ENCODE results near the gene SPCS1.

Gene SPCS1

GRCh38 chr3:52679199-52679538 is 26.7 kb upstream of the SPCS1 start:
- TF ChIP-seq ZNF184 (tag by site-specific recombination; IDR thresholded peaks at IDR 0.05): no peak
- TF ChIP-seq ZNF146 (tag by site-specific recombination; IDR thresholded peaks at IDR 0.05): no peak
- TF ChIP-seq ZNF549 (tag by site-specific recombination; IDR thresholded peaks at IDR 0.05): no peak
- TF ChIP-seq ZNF645 (tag by site-specific recombination; IDR thresholded peaks at IDR 0.05): no peak
- Histone ChIP-seq H3K4me1 (ENCODE audit: control insufficient read depth, insufficient read depth, low read length) (peaks cover 2% of the 10 kb centered on the region; the same call in 1 of the 2 replicates), H3K36me3 (ENCODE audit: control insufficient read depth in 2 of 2, insufficient read depth in 1 of 2, low read length in 2 of 2) (peaks cover 9 to 70% of the 10 kb centered on the region in 2 experiments), H3K9me3 (ENCODE audit: control insufficient read depth, insufficient read depth, low read depth, low read length) (no peaks in the 10 kb centered on the region), H3K27ac (ENCODE audit: extremely low read depth, low read depth, low read length) (no peak overlapping the region), H3K4me3 (ENCODE audit: low read depth, low read length) (no peak overlapping the region)
- CTCF ChIA-PET: no interaction called here
- POLR2A ChIA-PET: no interaction called here

DNA sequence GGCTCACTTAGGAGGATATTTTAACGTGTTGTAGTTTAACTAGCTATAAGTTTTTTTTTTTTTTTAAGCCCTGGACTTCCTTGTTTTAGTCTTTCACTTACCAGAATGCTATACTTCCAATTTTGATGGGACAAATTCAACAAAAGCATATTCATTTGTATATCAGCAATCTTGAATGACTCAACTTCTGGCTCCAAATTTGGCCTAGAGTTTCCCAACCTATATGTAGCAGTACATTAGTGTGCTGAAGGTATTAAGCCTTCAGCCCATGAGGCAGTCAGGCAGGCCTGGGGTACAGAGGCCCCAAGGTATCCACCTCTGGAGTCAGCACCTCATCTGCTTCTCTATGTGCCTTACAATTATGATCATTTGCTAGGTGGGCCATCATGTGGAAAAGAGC is 26.1 kb upstream of the SPCS1 start:
- ChIA-PET POLR2A (no interaction called here), CTCF (no interaction called here)
- no peak overlapping the region for H3K27ac ChIP-seq (ENCODE audit: extremely low read depth, low read depth, low read length)
- peaks cover 2% of the 10 kb centered on the region; the same call in 1 of the 2 replicates for H3K4me1 ChIP-seq (ENCODE audit: control insufficient read depth, insufficient read depth, low read length)
- no peak overlapping the region for H3K4me3 ChIP-seq (ENCODE audit: low read depth, low read length)
- H3K9me3 ChIP-seq (ENCODE audit: control insufficient read depth, insufficient read depth, low read depth, low read length): no peaks in the 10 kb centered on the region
- peaks cover 9 to 68% of the 10 kb centered on the region in 2 experiments for H3K36me3 ChIP-seq (ENCODE audit: control insufficient read depth in 2 of 2, insufficient read depth in 1 of 2, low read length in 2 of 2)
- TF ChIP-seq GFI1B (tag by site-specific recombination; IDR thresholded peaks at IDR 0.05): no peak

- CTCF ChIA-PET: no interaction called here
- H3K4me1 ChIP-seq (ENCODE audit: control insufficient read depth, insufficient read depth, low read length): peaks cover 2% of the 10 kb centered on the region; the same call in 1 of the 2 replicates
- no peak overlapping the region for H3K27ac ChIP-seq (ENCODE audit: extremely low read depth, low read depth, low read length)
- H3K9me3 ChIP-seq (ENCODE audit: control insufficient read depth, insufficient read depth, low read depth, low read length): no peaks in the 10 kb centered on the region
- TF ChIP-seq PRDM1 (tag by site-specific recombination; IDR thresholded peaks at IDR 0.05): no peak
- TF ChIP-seq SP3 (tag by site-specific recombination; IDR thresholded peaks at IDR 0.05): no peak
- no peak for TF ChIP-seq ZNF223 (tag by site-specific recombination; IDR thresholded peaks at IDR 0.05)
- no peak for TF ChIP-seq IKZF3 (tag by site-specific recombination; IDR thresholded peaks at IDR 0.05)
- H3K4me3 ChIP-seq (ENCODE audit: low read depth, low read length): no peak overlapping the region
- POLR2A ChIA-PET: no interaction called here
- H3K36me3 ChIP-seq (ENCODE audit: control insufficient read depth in 2 of 2, insufficient read depth in 1 of 2, low read length in 2 of 2): peaks cover 9 to 57% of the 10 kb centered on the region in 2 experiments
These were observed 24.3 kb upstream of the SPCS1 start for GRCh38 chr3:52681596-52681995.

GRCh38 chr3:52682016-52682415 is 23.9 kb upstream of the SPCS1 start:
- H3K4me1 ChIP-seq (ENCODE audit: control insufficient read depth, insufficient read depth, low read length): peaks cover 2% of the 10 kb centered on the region; the same call in 1 of the 2 replicates
- no peak overlapping the region for H3K27ac ChIP-seq (ENCODE audit: extremely low read depth, low read depth, low read length)

More at GRCh38 chr3:52682016-52682415, 23.9 kb upstream of the SPCS1 start:
- no peak overlapping the region for H3K4me3 ChIP-seq (ENCODE audit: low read depth, low read length)
- CTCF ChIA-PET: interaction anchor here (0.7 kb wide), 1 partner anchor 12 kb away, joined by 3 read pairs; no protein-coding TSS in a partner anchor
- TF ChIP-seq ZNF747 (tag by site-specific recombination; IDR thresholded peaks at IDR 0.05) (no peak), ZFHX2 (tag by site-specific recombination; conservative IDR thresholded peaks at IDR 0.05) (0 out of 2 replicates have a peak, but pooled peaks have one; percentile 18), ZNF654 (tag by site-specific recombination; IDR thresholded peaks at IDR 0.05; ENCODE audit: low read depth) (peak; percentile 31; the same call in 1 of the 2 replicates), ZNF707 (tag by site-specific recombination; IDR thresholded peaks at IDR 0.05) (no peak), ZNF335 (tag by site-specific recombination; conservative IDR thresholded peaks at IDR 0.05) (peak; percentile 42; the same call in 1 of the 2 replicates), KLF9 (tag by site-specific recombination; IDR thresholded peaks at IDR 0.05; ENCODE audit: low read depth) (no peak), ZNF792 (tag by site-specific recombination; IDR thresholded peaks at IDR 0.05) (no peak), PRDM1 (tag by site-specific recombination; IDR thresholded peaks at IDR 0.05) (no peak), ZNF184 (tag by site-specific recombination; IDR thresholded peaks at IDR 0.05) (no peak), PRDM10 (tag by site-specific recombination; IDR thresholded peaks at IDR 0.05) (peak; percentile 76), ZNF362 (tag by site-specific recombination; IDR thresholded peaks at IDR 0.05) (0 out of 2 replicates have a peak, but pooled peaks have one; percentile 56), CTCF (tag by site-specific recombination; IDR thresholded peaks at IDR 0.05) (0 out of 2 replicates have a peak, but pooled peaks have one; percentile 25), ZNF658 (tag by site-specific recombination; IDR thresholded peaks at IDR 0.05) (no peak), ZNF138 (tag by site-specific recombination; IDR thresholded peaks at IDR 0.05; ENCODE audit: borderline replicate concordance) (no peak), ZNF16 (tag by site-specific recombination; IDR thresholded peaks at IDR 0.05; ENCODE audit: low read depth) (no peak)
- no peaks in the 10 kb centered on the region for H3K9me3 ChIP-seq (ENCODE audit: control insufficient read depth, insufficient read depth, low read depth, low read length)
- H3K36me3 ChIP-seq (ENCODE audit: control insufficient read depth in 2 of 2, insufficient read depth in 1 of 2, low read length in 2 of 2): peaks cover 9 to 57% of the 10 kb centered on the region in 2 experiments
- POLR2A ChIA-PET: no interaction called here

Data from HEK293 (cell line).